Measurements from ENCODE around the gene SCT. TPM values are rescaled to one million over a fixed set of nuclear protein-coding genes. Genes with fewer than 3 reads are reported as not detected.

The SCT gene
- polyA plus RNA-seq, 3 donors: not detected

- Mint-ChIP-seq H3K27me3 (ENCODE audit: low read depth in 3 of 3) (peaks cover 0 to 1% (median 0%) of the 10 kb centered on the region in 3 donors), H3K36me3 (peaks cover 65 to 87% of the 10 kb centered on the region in 2 donors), H3K4me1 (peaks cover 12% of the 10 kb centered on the region), H3K9me3 (no peaks in the 10 kb centered on the region), H3K4me3 (no peak overlapping the region), H3K27ac (peak overlapping the region in 1 of 7 donors; percentile 33)
- H3K27me3 ChIP-seq (ENCODE audit: control insufficient read depth in 2 of 2, insufficient read depth in 2 of 2, low read length in 2 of 2): no peaks in the 10 kb centered on the region
- intact Hi-C loops (cut with micrococcal nuclease): no loop called here
- H3K4me3 ChIP-seq (replicated peaks in 1 of 3; ENCODE audit: low read depth in 2 of 3, low read length in 3 of 3): no peak overlapping the region
- H3K4me1 ChIP-seq (ENCODE audit: control insufficient read depth in 1 of 2, insufficient read depth in 2 of 2, low read length in 2 of 2): peaks cover 14 to 15% of the 10 kb centered on the region in 2 donors
- no peaks in the 10 kb centered on the region for H3K9me3 ChIP-seq (replicated peaks in 1 of 2; ENCODE audit: control insufficient read depth in 1 of 2, insufficient read depth in 1 of 2, low read length in 2 of 2)
- WGBS (ENCODE audit: insufficient coverage): 94% methylated on average over 24 of the region's 28 CpGs
- DNase-seq: no peak
- no peak overlapping the region for H3K4me2 ChIP-seq (replicated peaks; ENCODE audit: extremely low read depth, low read length, poor library complexity, severe bottlenecking)
- peaks cover 51% of the 10 kb centered on the region for H4K20me1 ChIP-seq (ENCODE audit: insufficient read depth, low read length)
- H3K79me2 ChIP-seq (ENCODE audit: insufficient read depth, low read length): peaks cover 14% of the 10 kb centered on the region
- H3K27ac ChIP-seq (ENCODE audit: low read depth in 1 of 2, low read length in 2 of 2): no peak overlapping the region
- H3K9ac ChIP-seq (ENCODE audit: insufficient read depth, low read length, poor library complexity, severe bottlenecking): no peak overlapping the region
- peaks cover 90 to 97% of the 10 kb centered on the region in 2 donors for H3K36me3 ChIP-seq (replicated peaks in 1 of 2; ENCODE audit: control insufficient read depth in 1 of 2, insufficient read depth in 2 of 2, low read length in 2 of 2)
- no peak overlapping the region for H2AFZ ChIP-seq (ENCODE audit: insufficient read depth, low read depth, low read length, poor library complexity, severe bottlenecking)
- TF ChIP-seq CTCF (IDR thresholded peaks at IDR 0.05): no peak
Observed at GRCh38 chr11:609341-609811, 17.6 kb downstream of the SCT start.

GRCh38 chr11:608791-609251 is 18.2 kb downstream of the SCT start:
- H3K9me3 ChIP-seq (replicated peaks in 1 of 2; ENCODE audit: control insufficient read depth in 1 of 2, insufficient read depth in 1 of 2, low read length in 2 of 2): no peaks in the 10 kb centered on the region
- 94% methylated on average over 9 of the region's 28 CpGs for WGBS (ENCODE audit: insufficient coverage)
- H3K27me3 ChIP-seq (ENCODE audit: control insufficient read depth in 2 of 2, insufficient read depth in 2 of 2, low read length in 2 of 2): no peaks in the 10 kb centered on the region
- Mint-ChIP-seq H3K36me3 (peaks cover 67 to 89% of the 10 kb centered on the region in 2 donors), H3K27me3 (ENCODE audit: low read depth in 3 of 3) (peaks cover 0 to 1% (median 0%) of the 10 kb centered on the region in 3 donors), H3K4me1 (peaks cover 7% of the 10 kb centered on the region), H3K9me3 (no peaks in the 10 kb centered on the region), H3K4me3 (no peak overlapping the region), H3K27ac (peak overlapping the region in 2 of 7 donors; percentile 33 to 43)
- H3K9ac ChIP-seq (ENCODE audit: insufficient read depth, low read length, poor library complexity, severe bottlenecking): no peak overlapping the region
- peaks cover 8 to 9% of the 10 kb centered on the region in 2 donors for H3K4me1 ChIP-seq (ENCODE audit: control insufficient read depth in 1 of 2, insufficient read depth in 2 of 2, low read length in 2 of 2)
- no peak for DNase-seq
- no peak overlapping the region for H3K27ac ChIP-seq (ENCODE audit: low read depth in 1 of 2, low read length in 2 of 2)
- intact Hi-C loops (cut with micrococcal nuclease): no loop called here
- no peak for TF ChIP-seq CTCF (IDR thresholded peaks at IDR 0.05)
- no peak overlapping the region for H3K4me2 ChIP-seq (replicated peaks; ENCODE audit: extremely low read depth, low read length, poor library complexity, severe bottlenecking)
- peaks cover 8% of the 10 kb centered on the region for H3K79me2 ChIP-seq (ENCODE audit: insufficient read depth, low read length)
- no peak overlapping the region for H2AFZ ChIP-seq (ENCODE audit: insufficient read depth, low read depth, low read length, poor library complexity, severe bottlenecking)
- H3K36me3 ChIP-seq (replicated peaks in 1 of 2; ENCODE audit: control insufficient read depth in 1 of 2, insufficient read depth in 2 of 2, low read length in 2 of 2): peaks cover 91 to 97% of the 10 kb centered on the region in 2 donors
- H3K4me3 ChIP-seq (replicated peaks in 1 of 3; ENCODE audit: low read depth in 2 of 3, low read length in 3 of 3): no peak overlapping the region
- peaks cover 49% of the 10 kb centered on the region for H4K20me1 ChIP-seq (ENCODE audit: insufficient read depth, low read length)
